T-helper 1 cell treated with Interleukin-12 subunit alpha and Interleukin-12 subunit beta and Interleukin-4 antibody, amounts not matched to agents 30 ng/mL and 1 ng/mL, for 36 hours (primary cell): ENCODE results near the gene ORC1. TPM values are rescaled to one million over a fixed set of nuclear protein-coding genes. Genes with fewer than 3 reads are reported as not detected.

ENCODE experiments used
- intact Hi-C: fragments of 100-400 bp; cut with micrococcal nuclease; formaldehyde crosslinking; loops from one replicate; pipeline ENCODE4 v1.15.1; 2024
- total RNA-seq: library from RNA; stranded (reverse); gene quantifications from 2 replicates; pipeline ENCODE4 v1.2.3, GENCODE V29; 2022

ORC1 gene
- total RNA-seq, 1 donor from 2014 or later: 24.0 TPM

DNA sequence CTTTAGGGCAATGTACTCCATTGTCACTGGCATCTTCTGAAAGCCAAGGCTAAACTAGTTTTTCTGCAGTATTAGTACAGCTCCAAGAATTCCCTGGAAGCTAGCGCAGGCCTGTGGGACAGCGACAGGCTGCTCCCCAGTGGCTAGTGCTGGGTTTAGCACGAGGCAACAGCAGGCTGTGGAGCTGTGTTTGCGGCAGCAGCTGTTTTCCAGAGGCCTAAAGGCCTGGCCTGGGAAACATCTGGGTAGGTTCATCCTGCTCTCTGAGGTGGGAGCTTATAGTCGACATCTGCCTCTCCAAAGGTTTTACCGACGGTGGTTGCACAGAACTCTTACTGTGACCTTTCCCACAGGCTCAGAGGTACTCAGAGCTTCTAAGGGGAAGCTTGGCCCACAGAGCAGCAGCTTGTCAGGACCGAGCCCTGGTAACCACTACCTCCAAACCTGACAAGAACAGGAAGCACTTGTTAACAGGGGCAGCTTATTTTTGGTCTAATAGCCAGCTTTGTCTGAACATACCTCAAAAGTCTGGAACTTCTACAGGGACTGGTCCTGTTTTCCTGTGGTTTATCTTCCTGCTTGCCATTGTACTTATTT is 55.4 kb downstream of the ORC1 start:
- intact Hi-C loops: no loop called here

DNA sequence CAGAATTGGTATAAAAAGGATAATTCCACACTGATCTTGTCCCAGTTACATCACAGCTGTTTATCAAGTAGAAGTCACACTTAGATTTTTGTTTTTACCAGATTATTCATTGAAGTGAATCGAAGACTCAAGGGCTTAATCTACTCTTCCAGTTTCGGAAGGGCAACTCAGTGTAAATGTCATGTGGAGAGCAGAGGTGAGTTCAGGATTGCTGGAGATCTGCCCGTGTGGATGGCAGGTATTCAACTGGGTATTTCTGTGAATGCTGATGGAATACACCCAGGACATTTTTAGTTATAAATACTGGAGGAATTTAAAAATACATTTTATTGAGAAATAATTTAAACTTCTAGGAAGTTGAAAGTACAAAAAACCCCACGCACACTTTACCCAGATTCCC is 57.6 kb downstream of the ORC1 start:
- intact Hi-C loops: no loop called here

DNA sequence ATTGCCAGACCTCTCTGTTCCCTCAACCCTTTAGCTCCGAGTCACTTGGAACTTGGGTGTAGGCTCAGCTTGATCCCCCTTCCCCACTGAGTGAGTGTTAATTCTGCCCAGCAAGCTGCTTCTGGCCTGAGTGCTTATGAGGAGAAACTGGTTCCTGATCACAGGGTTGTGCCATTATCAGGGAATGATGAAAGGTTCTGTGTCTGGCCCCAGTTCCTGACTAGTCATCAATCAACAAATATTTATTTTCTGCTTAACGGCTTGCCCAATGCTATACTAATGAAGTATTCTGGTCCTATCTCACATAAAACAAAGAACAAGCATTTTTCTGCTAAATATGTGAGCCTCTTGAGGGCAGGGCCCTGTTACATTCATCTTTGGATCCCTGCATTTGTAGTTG is 59.0 kb downstream of the ORC1 start:
- intact Hi-C loops: no loop called here

DNA sequence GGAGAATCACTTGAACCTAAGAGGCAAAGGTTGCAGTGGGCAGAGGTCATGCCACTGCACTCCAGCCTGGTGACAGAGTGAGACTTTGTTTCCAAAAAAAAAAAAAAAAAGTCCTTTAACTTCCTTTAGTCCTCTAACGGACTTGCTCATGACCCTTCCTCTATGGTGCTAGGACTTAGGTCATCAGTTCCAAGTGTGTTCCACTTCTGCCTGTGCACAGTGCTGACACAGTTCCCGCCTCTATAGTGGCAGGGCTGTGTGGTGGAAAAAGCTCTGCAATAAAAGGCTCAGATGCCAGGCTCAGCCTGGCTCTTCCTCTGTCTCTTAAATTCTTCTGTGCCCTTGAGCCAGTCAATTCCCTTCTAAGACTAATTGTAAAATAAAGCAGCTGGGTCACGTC is 60.2 kb downstream of the ORC1 start:
- intact Hi-C loops: no loop called here

DNA sequence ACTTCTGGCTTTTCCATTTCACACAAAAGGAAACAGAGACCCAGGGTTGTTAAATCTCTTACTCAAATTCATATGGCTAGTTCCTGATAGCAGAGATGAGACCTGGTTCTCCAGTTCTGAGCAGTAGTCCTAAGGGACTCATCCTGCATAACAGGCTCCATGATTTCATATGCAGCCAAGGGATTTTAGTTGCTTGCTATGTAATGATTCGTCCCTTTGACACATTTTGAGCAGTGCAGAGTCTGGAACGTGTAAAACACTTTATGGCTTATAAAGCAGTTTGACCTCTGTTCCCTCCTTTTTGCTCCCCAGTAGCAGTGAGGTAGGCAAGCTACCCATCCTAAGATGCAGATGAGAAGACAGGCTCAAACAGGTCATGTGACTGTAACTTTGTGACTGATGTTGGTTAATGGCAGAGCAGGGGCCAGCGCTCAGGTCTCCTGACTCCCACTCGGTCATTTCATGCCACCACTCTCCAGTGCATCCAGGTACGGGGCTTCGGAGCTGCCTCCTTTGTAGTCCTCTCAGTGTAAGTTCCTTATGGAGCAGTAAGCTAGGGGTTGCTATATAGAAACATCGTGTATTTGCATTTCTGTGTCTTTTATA is 62.5 kb downstream of the ORC1 start:
- intact Hi-C loops: no loop called here

DNA sequence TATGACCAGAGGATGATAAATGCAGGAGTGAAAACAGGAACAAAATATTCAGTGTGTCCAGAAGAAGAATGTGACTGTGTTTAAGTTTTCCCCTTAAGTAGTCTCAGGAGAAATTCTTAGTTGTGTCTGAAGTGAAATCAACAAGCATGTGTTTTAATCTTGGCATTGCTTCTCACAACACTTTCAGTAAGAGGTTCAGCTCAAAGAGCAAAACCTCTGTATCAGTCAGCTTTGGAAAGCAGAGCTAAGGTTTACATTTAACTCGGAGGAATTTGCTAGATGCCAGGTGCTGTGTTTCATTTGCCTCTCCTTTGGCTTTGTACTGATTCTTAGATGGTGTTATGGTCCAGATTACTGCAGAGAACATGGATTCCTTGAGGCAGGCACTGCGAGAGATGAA is 66.8 kb downstream of the ORC1 start:
- intact Hi-C loops: no loop called here

DNA sequence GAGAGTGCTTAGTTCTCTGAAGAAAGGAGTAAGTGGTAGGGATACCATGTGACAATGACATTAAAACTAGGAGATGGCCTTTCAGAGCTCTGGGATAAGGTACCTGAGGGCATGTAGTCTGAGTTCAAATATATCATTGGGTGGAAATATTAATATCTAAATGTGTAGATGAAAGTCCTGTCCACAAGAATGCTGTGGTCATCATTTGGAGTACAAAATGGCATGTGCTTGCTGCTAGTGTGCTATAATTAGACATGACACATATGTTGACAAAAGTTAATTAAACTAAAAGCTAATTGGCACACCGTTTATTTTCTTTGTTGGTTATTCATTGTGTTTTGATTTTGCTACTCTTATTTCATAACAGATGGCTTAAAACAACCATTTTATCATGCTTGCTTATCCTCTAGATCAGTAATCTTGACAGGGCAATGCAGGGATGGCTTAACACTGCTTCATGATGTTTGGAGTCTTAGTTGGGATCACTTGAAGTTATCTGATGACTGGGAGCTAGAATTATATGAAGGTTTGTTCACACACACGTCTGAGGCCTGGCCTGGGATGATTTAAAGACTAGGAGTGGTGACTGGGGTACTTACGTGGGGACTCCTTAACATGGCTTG is 69.2 kb downstream of the ORC1 start:
- intact Hi-C loops: no loop called here

DNA sequence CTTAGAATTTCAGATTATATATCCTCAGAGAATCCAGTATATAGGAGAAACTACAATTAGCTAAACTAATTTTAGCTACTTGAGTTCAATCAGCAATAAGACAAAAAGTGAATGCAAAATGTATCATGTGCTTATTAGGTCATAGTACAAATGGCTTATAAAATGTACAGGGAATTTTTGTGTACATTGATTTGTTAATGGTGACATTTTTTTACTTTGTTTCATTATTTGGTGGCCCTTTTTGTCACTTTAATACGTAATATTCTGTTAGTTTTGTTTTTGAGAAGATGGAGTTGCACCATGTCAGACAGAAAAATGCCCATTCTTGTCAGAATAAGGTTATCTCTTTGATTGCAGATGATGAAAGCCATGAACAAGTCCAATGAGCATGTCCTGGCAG is 71.8 kb downstream of the ORC1 start:
- intact Hi-C loops: no loop called here

DNA sequence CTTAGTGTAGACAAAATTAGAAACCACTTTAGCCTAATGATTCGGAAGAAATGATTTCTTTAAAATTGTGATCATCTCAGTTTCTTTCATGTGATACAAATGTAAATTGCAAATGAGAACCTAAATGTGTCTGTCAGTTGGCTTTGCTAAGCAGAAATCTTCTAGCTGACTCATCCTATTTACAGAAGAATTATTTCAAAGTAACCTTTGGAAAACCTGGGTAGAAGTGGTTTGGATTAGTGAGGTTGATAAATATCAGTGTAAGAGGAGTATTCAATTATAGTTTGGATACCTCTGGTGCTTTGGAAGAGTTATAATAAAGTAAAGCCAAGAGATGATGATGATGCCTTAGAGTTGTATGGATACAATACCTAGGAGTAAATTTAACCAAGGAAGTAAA is 75.6 kb downstream of the ORC1 start:
- intact Hi-C loops: no loop called here

DNA sequence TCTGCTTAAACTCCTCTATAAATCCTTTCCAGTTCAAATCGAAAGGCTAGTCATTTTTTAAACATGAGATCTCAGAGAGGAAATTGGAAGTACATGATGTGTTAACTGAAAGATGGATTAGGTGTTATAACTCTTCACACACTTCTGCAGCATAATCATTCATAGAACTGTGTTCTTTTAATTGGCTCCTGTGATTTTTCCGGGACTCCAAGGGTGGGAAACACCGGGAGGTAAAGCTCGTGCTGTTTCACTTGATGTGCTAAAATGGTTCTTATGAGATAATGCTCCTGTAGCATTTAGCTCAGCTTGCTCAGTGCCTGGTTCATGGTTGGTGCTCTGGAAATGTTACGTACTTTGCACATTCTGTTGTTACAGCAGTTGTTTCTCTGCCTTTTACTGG is 78.4 kb downstream of the ORC1 start:
- intact Hi-C loops: no loop called here

DNA sequence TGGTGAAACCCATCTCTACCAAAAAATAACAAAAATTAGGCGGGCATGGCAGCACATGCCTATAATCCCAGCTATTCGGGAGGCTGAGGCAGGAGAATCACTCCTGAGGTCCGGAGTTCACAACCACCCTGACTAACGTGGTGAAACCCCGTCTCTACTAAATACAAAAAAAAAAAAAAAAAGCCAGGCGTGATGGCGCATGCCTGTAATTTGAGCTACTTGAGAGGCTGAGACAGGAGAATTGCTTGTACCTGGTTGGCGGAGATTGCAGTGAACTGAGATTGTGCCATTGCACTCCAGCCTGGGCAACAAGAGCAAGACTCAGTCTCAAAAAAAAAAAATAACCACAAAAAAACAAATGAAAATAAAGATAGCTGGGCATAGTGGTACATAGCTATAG is 80.5 kb downstream of the ORC1 start:
- intact Hi-C loops: no loop called here

Other genes starting within 250 kb of the ORC1 start
- 70.7 and 71.4 TPM in 2 replicates for gene CC2D1B, start 38.2 kb downstream of the ORC1 start, total RNA-seq
- 91.7 and 94.6 TPM in 2 replicates for gene PRPF38A, start 179 bp upstream of the ORC1 start, total RNA-seq
- 82.3 and 82.6 TPM in 2 replicates for gene TUT4, start 148.7 kb upstream of the ORC1 start, total RNA-seq
- 31.6 and 32.9 TPM in 2 replicates for gene GPX7, start 197.9 kb upstream of the ORC1 start, total RNA-seq
- gene SHISAL2A, start 228.7 kb upstream of the ORC1 start, total RNA-seq: 8.2 and 10.3 TPM in 2 replicates